ENCODE measurements around the gene GRIP2.

Gene GRIP2

GRCh38 chr3:14522129-14522691, 17.9 kb downstream of the GRIP2 start:
- H3K79me1 ChIP-seq (replicated peaks; ENCODE audit: low read length, poor library complexity, severe bottlenecking): no peaks in the 10 kb centered on the region
- no peak overlapping the region for H2BK12ac ChIP-seq (ENCODE audit: low read length in 2 of 2)
- H2AK5ac ChIP-seq (ENCODE audit: low read length, severe bottlenecking): no peak overlapping the region
- H3K23ac ChIP-seq (ENCODE audit: low read length in 2 of 2): no peak overlapping the region
- no peak overlapping the region for H3K18ac ChIP-seq (ENCODE audit: low read depth in 1 of 2, low read length in 2 of 2)
- no peak for DNase-seq
- no peak overlapping the region for H4K91ac ChIP-seq (ENCODE audit: low read length)
- H3K14ac ChIP-seq (ENCODE audit: low read length in 2 of 2): no peak overlapping the region
- H3K4me1 ChIP-seq (ENCODE audit: control insufficient read depth, insufficient read depth, low read depth, low read length): peaks cover 12% of the 10 kb centered on the region
- H3K27me3 ChIP-seq (ENCODE audit: control insufficient read depth in 1 of 2, insufficient read depth in 1 of 2, low read length in 2 of 2): peaks cover 9 to 46% of the 10 kb centered on the region in 2 experiments
- no peak overlapping the region for H3K9ac ChIP-seq (ENCODE audit: low read length)
- H3K4me3 ChIP-seq (ENCODE audit: insufficient read depth in 1 of 2, low read depth in 1 of 2, low read length in 2 of 2): no peak overlapping the region
- H3K27ac ChIP-seq (ENCODE audit: low read length, poor library complexity, severe bottlenecking): no peak overlapping the region
- H4K8ac ChIP-seq (ENCODE audit: low read length): no peak overlapping the region
- H3K4me2 ChIP-seq (ENCODE audit: low read length, poor library complexity, severe bottlenecking): no peak overlapping the region
- no peak overlapping the region for H2BK5ac ChIP-seq (ENCODE audit: low read depth, low read length, poor library complexity, severe bottlenecking)
- H3K9me3 ChIP-seq (ENCODE audit: control insufficient read depth, low read length): no peaks in the 10 kb centered on the region
- no peaks in the 10 kb centered on the region for H3K36me3 ChIP-seq (ENCODE audit: control insufficient read depth in 1 of 2, insufficient read depth in 2 of 2, low read depth in 1 of 2, low read length in 2 of 2)
- H3K4ac ChIP-seq (ENCODE audit: low read depth in 1 of 2, low read length in 2 of 2): no peak overlapping the region
- H2BK120ac ChIP-seq (ENCODE audit: low read depth, low read length): no peak overlapping the region
- H2AFZ ChIP-seq (ENCODE audit: low read depth, low read length): no peak overlapping the region
- H2BK15ac ChIP-seq (ENCODE audit: low read depth, poor library complexity, severe bottlenecking): no peak overlapping the region
- 73% methylated on average over 11 of the region's 16 CpGs for WGBS

DNA sequence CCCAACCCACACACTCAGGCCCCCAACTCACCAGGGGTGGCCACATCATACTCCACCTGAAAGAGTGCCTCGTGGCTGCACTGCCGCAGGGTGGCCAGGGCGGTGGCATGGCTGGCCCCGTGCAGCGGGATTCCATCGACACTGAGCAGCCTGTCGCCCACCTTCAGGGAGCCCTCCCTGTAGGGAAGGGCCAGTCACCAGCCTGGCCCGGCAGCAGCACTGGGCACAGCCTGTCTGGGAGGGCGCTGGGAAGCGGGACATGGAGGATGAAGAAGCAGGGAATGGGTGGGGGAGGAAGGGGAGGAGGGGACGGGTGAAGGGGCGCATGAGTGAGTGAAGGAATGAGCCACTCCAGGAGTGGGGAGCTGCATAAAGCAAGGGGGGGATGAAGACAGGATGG, 18.5 kb downstream of the GRIP2 start:
- no peak overlapping the region for H3K27ac ChIP-seq (ENCODE audit: low read length, poor library complexity, severe bottlenecking)
- no peaks in the 10 kb centered on the region for H3K9me3 ChIP-seq (ENCODE audit: control insufficient read depth, low read length)
- no peak overlapping the region for H3K18ac ChIP-seq (ENCODE audit: low read depth in 1 of 2, low read length in 2 of 2)
- H3K79me1 ChIP-seq (replicated peaks; ENCODE audit: low read length, poor library complexity, severe bottlenecking): no peaks in the 10 kb centered on the region
- H3K14ac ChIP-seq (ENCODE audit: low read length in 2 of 2): no peak overlapping the region
- H4K8ac ChIP-seq (ENCODE audit: low read length): no peak overlapping the region
- no peak overlapping the region for H3K4me2 ChIP-seq (ENCODE audit: low read length, poor library complexity, severe bottlenecking)
- H2BK12ac ChIP-seq (ENCODE audit: low read length in 2 of 2): no peak overlapping the region
- DNase-seq: no peak
- no peak overlapping the region for H2AK5ac ChIP-seq (ENCODE audit: low read length, severe bottlenecking)
- H3K4me1 ChIP-seq (ENCODE audit: control insufficient read depth, insufficient read depth, low read depth, low read length): peaks cover 12% of the 10 kb centered on the region
- no peak overlapping the region for H3K23ac ChIP-seq (ENCODE audit: low read length in 2 of 2)
- H2BK15ac ChIP-seq (ENCODE audit: low read depth, poor library complexity, severe bottlenecking): no peak overlapping the region
- H3K4ac ChIP-seq (ENCODE audit: low read depth in 1 of 2, low read length in 2 of 2): no peak overlapping the region
- H2BK5ac ChIP-seq (ENCODE audit: low read depth, low read length, poor library complexity, severe bottlenecking): no peak overlapping the region
- no peak overlapping the region for H3K9ac ChIP-seq (ENCODE audit: low read length)
- H4K91ac ChIP-seq (ENCODE audit: low read length): no peak overlapping the region
- no peak overlapping the region for H3K4me3 ChIP-seq (ENCODE audit: insufficient read depth in 1 of 2, low read depth in 1 of 2, low read length in 2 of 2)
- 91% methylated on average over 12 of the region's 12 CpGs for WGBS
- no peak overlapping the region for H2AFZ ChIP-seq (ENCODE audit: low read depth, low read length)
- peaks cover 9 to 49% of the 10 kb centered on the region in 2 experiments for H3K27me3 ChIP-seq (ENCODE audit: control insufficient read depth in 1 of 2, insufficient read depth in 1 of 2, low read length in 2 of 2)
- H2BK120ac ChIP-seq (ENCODE audit: low read depth, low read length): no peak overlapping the region
- H3K36me3 ChIP-seq (ENCODE audit: control insufficient read depth in 1 of 2, insufficient read depth in 2 of 2, low read depth in 1 of 2, low read length in 2 of 2): no peaks in the 10 kb centered on the region

DNA sequence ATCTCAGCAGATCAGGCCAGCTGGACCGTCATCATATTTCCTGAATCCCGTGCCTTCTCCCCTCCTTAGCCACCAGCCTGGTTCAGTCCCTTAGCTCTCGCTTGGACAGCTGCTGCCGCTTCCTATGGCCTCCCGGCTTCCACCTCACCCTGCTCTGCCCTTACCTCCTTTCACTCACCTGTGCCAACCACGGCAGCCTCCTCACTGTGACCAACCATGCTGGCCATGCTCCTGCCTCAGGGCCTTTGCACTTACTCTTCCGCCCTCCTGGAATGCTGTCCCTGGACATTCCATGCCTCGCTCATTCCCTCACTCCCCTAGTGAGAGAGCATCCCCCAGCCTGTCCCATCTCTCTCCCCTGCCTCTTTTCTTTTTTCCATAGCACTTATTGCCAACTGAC, 19.2 kb downstream of the GRIP2 start:
- no peaks in the 10 kb centered on the region for H3K79me1 ChIP-seq (replicated peaks; ENCODE audit: low read length, poor library complexity, severe bottlenecking)

DNA sequence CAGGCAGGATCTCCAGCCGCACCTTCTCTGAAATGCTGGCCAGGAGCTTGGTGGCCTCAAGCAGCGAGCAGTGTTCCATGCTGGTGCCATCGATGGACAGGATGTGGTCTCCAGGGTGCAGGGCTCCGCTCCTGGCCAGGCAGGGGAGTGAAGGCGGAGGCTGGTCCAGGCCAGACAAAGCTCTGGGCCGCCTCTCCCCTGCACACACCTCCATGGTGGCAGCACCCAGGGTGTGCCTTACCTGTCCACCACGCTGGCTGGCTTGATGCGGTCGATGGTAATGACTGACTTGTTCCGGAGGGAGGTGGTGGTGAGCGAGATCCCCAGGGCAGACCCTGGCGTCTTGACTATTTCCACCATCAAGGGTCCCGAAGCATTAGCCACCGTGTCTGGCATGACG, 20.0 kb downstream of the GRIP2 start:
- Histone ChIP-seq H4K91ac (ENCODE audit: low read length) (no peak overlapping the region), H2BK5ac (ENCODE audit: low read depth, low read length, poor library complexity, severe bottlenecking) (no peak overlapping the region), H3K23ac (ENCODE audit: low read length in 2 of 2) (no peak overlapping the region), H2AFZ (ENCODE audit: low read depth, low read length) (no peak overlapping the region), H3K9ac (ENCODE audit: low read length) (no peak overlapping the region), H3K27ac (ENCODE audit: low read length, poor library complexity, severe bottlenecking) (no peak overlapping the region), H3K36me3 (ENCODE audit: control insufficient read depth in 1 of 2, insufficient read depth in 2 of 2, low read depth in 1 of 2, low read length in 2 of 2) (no peaks in the 10 kb centered on the region), H2BK15ac (ENCODE audit: low read depth, poor library complexity, severe bottlenecking) (no peak overlapping the region), H3K14ac (ENCODE audit: low read length in 2 of 2) (no peak overlapping the region), H3K4me3 (ENCODE audit: insufficient read depth in 1 of 2, low read depth in 1 of 2, low read length in 2 of 2) (no peak overlapping the region), H3K27me3 (ENCODE audit: control insufficient read depth in 1 of 2, insufficient read depth in 1 of 2, low read length in 2 of 2) (peaks cover 9 to 40% of the 10 kb centered on the region in 2 experiments), H3K79me1 (replicated peaks; ENCODE audit: low read length, poor library complexity, severe bottlenecking) (no peaks in the 10 kb centered on the region), H3K18ac (ENCODE audit: low read depth in 1 of 2, low read length in 2 of 2) (no peak overlapping the region), H2BK12ac (ENCODE audit: low read length in 2 of 2) (no peak overlapping the region), H3K4me2 (ENCODE audit: low read length, poor library complexity, severe bottlenecking) (no peak overlapping the region), H3K9me3 (ENCODE audit: control insufficient read depth, low read length) (no peaks in the 10 kb centered on the region), H2BK120ac (ENCODE audit: low read depth, low read length) (no peak overlapping the region), H4K8ac (ENCODE audit: low read length) (no peak overlapping the region), H3K4ac (ENCODE audit: low read depth in 1 of 2, low read length in 2 of 2) (no peak overlapping the region), H3K4me1 (ENCODE audit: control insufficient read depth, insufficient read depth, low read depth, low read length) (peaks cover 9% of the 10 kb centered on the region), H2AK5ac (ENCODE audit: low read length, severe bottlenecking) (no peak overlapping the region)
- WGBS: 80% methylated on average over 15 of the region's 15 CpGs
- DNase-seq: no peak

More for the DNA sequence above, 19.2 kb downstream of the GRIP2 start:
- Histone ChIP-seq H4K91ac (ENCODE audit: low read length) (no peak overlapping the region), H3K14ac (ENCODE audit: low read length in 2 of 2) (no peak overlapping the region), H3K23ac (ENCODE audit: low read length in 2 of 2) (no peak overlapping the region), H3K4ac (ENCODE audit: low read depth in 1 of 2, low read length in 2 of 2) (no peak overlapping the region), H2BK5ac (ENCODE audit: low read depth, low read length, poor library complexity, severe bottlenecking) (no peak overlapping the region), H3K18ac (ENCODE audit: low read depth in 1 of 2, low read length in 2 of 2) (no peak overlapping the region), H3K4me1 (ENCODE audit: control insufficient read depth, insufficient read depth, low read depth, low read length) (peaks cover 10% of the 10 kb centered on the region), H3K9me3 (ENCODE audit: control insufficient read depth, low read length) (no peaks in the 10 kb centered on the region), H3K9ac (ENCODE audit: low read length) (no peak overlapping the region), H2BK15ac (ENCODE audit: low read depth, poor library complexity, severe bottlenecking) (no peak overlapping the region), H3K27ac (ENCODE audit: low read length, poor library complexity, severe bottlenecking) (no peak overlapping the region), H4K8ac (ENCODE audit: low read length) (no peak overlapping the region), H3K27me3 (ENCODE audit: control insufficient read depth in 1 of 2, insufficient read depth in 1 of 2, low read length in 2 of 2) (peaks cover 9 to 45% of the 10 kb centered on the region in 2 experiments), H2AK5ac (ENCODE audit: low read length, severe bottlenecking) (no peak overlapping the region), H3K4me3 (ENCODE audit: insufficient read depth in 1 of 2, low read depth in 1 of 2, low read length in 2 of 2) (no peak overlapping the region), H3K36me3 (ENCODE audit: control insufficient read depth in 1 of 2, insufficient read depth in 2 of 2, low read depth in 1 of 2, low read length in 2 of 2) (no peaks in the 10 kb centered on the region), H2BK12ac (ENCODE audit: low read length in 2 of 2) (no peak overlapping the region), H2AFZ (ENCODE audit: low read depth, low read length) (no peak overlapping the region), H3K4me2 (ENCODE audit: low read length, poor library complexity, severe bottlenecking) (no peak overlapping the region), H2BK120ac (ENCODE audit: low read depth, low read length) (no peak overlapping the region)
- 90% methylated on average over 8 of the region's 8 CpGs for WGBS
- DNase-seq: no peak

Measured in mesenchymal stem cell (in vitro differentiated cells and primary cell).